Measurements from ENCODE around the gene HSD17B2. TPM values are rescaled to one million over a fixed set of nuclear protein-coding genes. Genes with fewer than 3 reads are reported as not detected.

HSD17B2 gene
- total RNA-seq, 4 donors from 2014 or later: not detected

- Histone ChIP-seq H3K9me3 (no peaks in the 10 kb centered on the region), H3K36me3 (no peaks in the 10 kb centered on the region), H3K27me3 (no peaks in the 10 kb centered on the region), H3K27ac (replicated peaks in 1 of 4) (no peak overlapping the region), H3K4me3 (no peak overlapping the region), H3K4me1 (no peaks in the 10 kb centered on the region)
- 95% methylated on average over 4 of the region's 8 CpGs for WGBS
- TF ChIP-seq CTCF (IDR thresholded peaks at IDR 0.05): no peak
- TF ChIP-seq POLR2A (IDR thresholded peaks at IDR 0.05; ENCODE audit: low read depth): no peak
- TF ChIP-seq POLR2AphosphoS5 (IDR thresholded peaks at IDR 0.05): no peak
- no peak for TF ChIP-seq EP300 (IDR thresholded peaks at IDR 0.05)
- intact Hi-C loops (cut with DNase I): no loop called here
- no peak for DNase-seq (ENCODE audit: extremely low spot score)
Measured at GRCh38 chr16:82042144-82042543, 7.1 kb downstream of the HSD17B2 start.

- Histone ChIP-seq H3K27me3 (no peaks in the 10 kb centered on the region), H3K36me3 (no peaks in the 10 kb centered on the region), H3K27ac (replicated peaks in 1 of 4) (no peak overlapping the region), H3K9me3 (no peaks in the 10 kb centered on the region), H3K4me3 (no peak overlapping the region), H3K4me1 (no peaks in the 10 kb centered on the region)
- intact Hi-C loops (cut with DNase I): no loop called here
- 79% methylated on average over 2 of the region's 2 CpGs for WGBS
- no peak for TF ChIP-seq EP300 (IDR thresholded peaks at IDR 0.05)
- no peak for TF ChIP-seq CTCF (IDR thresholded peaks at IDR 0.05)
- TF ChIP-seq POLR2A (IDR thresholded peaks at IDR 0.05; ENCODE audit: low read depth): no peak
- TF ChIP-seq POLR2AphosphoS5 (IDR thresholded peaks at IDR 0.05): no peak
- no peak for DNase-seq (ENCODE audit: extremely low spot score)
Measured at GRCh38 chr16:82042846-82043245, 7.8 kb downstream of the HSD17B2 start.

- no peak overlapping the region for H3K4me3 ChIP-seq
- DNase-seq (ENCODE audit: extremely low spot score): no peak
- no peaks in the 10 kb centered on the region for H3K27me3 ChIP-seq
- TF ChIP-seq POLR2A (IDR thresholded peaks at IDR 0.05; ENCODE audit: low read depth) (no peak), POLR2AphosphoS5 (IDR thresholded peaks at IDR 0.05) (no peak), CTCF (IDR thresholded peaks at IDR 0.05) (no peak), EP300 (IDR thresholded peaks at IDR 0.05) (no peak)
- H3K9me3 ChIP-seq: no peaks in the 10 kb centered on the region
- H3K4me1 ChIP-seq: no peaks in the 10 kb centered on the region
- 68% methylated on average over 5 of the region's 6 CpGs for WGBS
- H3K27ac ChIP-seq (replicated peaks in 1 of 4): no peak overlapping the region
- intact Hi-C loops (cut with DNase I): no loop called here
- H3K36me3 ChIP-seq: no peaks in the 10 kb centered on the region
Measured at GRCh38 chr16:82043680-82044584, 8.9 kb downstream of the HSD17B2 start.

GRCh38 chr16:82044585-82044911, 9.5 kb downstream of the HSD17B2 start:
- no peak for TF ChIP-seq POLR2A (IDR thresholded peaks at IDR 0.05; ENCODE audit: low read depth)
- TF ChIP-seq CTCF (IDR thresholded peaks at IDR 0.05): no peak
- TF ChIP-seq POLR2AphosphoS5 (IDR thresholded peaks at IDR 0.05): no peak
- TF ChIP-seq EP300 (IDR thresholded peaks at IDR 0.05): no peak
- no peaks in the 10 kb centered on the region for H3K4me1 ChIP-seq
- DNase-seq (ENCODE audit: extremely low spot score): no peak
- WGBS: 83% methylated on average over 3 of the region's 3 CpGs
- no peak overlapping the region for H3K4me3 ChIP-seq
- no peak overlapping the region for H3K27ac ChIP-seq (replicated peaks in 1 of 4)
- intact Hi-C loops (cut with DNase I): no loop called here
- H3K36me3 ChIP-seq: no peaks in the 10 kb centered on the region
- H3K9me3 ChIP-seq: no peaks in the 10 kb centered on the region
- no peaks in the 10 kb centered on the region for H3K27me3 ChIP-seq

Measured in esophagus muscularis mucosa (tissue), 4 donors.